Thyroid gland (tissue), 4 donors: Measurements from ENCODE around the gene PALM.

Source experiments
- POLR2A ChIP-seq, 2 donors: fragments of 450-650 bp; IDR thresholded peaks; one replicate each; pipeline ENCODE4 v1.6.1; 2017; ENCODE audit warnings: antibody characterized with exemption in 2 of 2, mild to moderate bottlenecking in 2 of 2, moderate library complexity in 1 of 2
- TF ChIP-seq, protein P1 (sequence below), 6 experiments: fragments of 200-600 bp in 3 of 6; fragments of 450-650 bp in 3 of 6; sonication (generic) in 3 of 6; IDR thresholded peaks; one replicate each; pipeline ENCODE4 v1.5.1; 2016 to 2019; ENCODE audit warnings: antibody characterized with exemption in 6 of 6, mild to moderate bottlenecking in 2 of 6, inconsistent platforms in 1 of 6, moderate library complexity in 1 of 6

GRCh38 chr19:795073-795611 is 86.4 kb downstream of the PALM start:
- TF ChIP-seq, protein P1, sequence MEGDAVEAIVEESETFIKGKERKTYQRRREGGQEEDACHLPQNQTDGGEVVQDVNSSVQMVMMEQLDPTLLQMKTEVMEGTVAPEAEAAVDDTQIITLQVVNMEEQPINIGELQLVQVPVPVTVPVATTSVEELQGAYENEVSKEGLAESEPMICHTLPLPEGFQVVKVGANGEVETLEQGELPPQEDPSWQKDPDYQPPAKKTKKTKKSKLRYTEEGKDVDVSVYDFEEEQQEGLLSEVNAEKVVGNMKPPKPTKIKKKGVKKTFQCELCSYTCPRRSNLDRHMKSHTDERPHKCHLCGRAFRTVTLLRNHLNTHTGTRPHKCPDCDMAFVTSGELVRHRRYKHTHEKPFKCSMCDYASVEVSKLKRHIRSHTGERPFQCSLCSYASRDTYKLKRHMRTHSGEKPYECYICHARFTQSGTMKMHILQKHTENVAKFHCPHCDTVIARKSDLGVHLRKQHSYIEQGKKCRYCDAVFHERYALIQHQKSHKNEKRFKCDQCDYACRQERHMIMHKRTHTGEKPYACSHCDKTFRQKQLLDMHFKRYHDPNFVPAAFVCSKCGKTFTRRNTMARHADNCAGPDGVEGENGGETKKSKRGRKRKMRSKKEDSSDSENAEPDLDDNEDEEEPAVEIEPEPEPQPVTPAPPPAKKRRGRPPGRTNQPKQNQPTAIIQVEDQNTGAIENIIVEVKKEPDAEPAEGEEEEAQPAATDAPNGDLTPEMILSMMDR (IDR thresholded peaks at IDR 0.05) = no peak
- TF ChIP-seq POLR2A (IDR thresholded peaks at IDR 0.05) = no peak
